HepG2 (cell line): Measurements from ENCODE around the gene MEG3. TPM values are rescaled to one million over a fixed set of nuclear protein-coding genes. Genes with fewer than 3 reads are reported as not detected.

Experiments
- EZH2 ChIP-seq: conservative IDR thresholded peaks from 2 replicates; pipeline ENCODE4 v1.6.1; 2012; ENCODE audit warnings: mild to moderate bottlenecking, low read depth, low read length, moderate library complexity
- KLF15 ChIP-seq: sonication (generic); formaldehyde crosslinking; IDR thresholded peaks from 2 replicates; pipeline ENCODE4 v1.8.1; 2023; ENCODE audit warnings: borderline replicate concordance, mild to moderate bottlenecking, inconsistent platforms, missing genetic modification reagents, mixed read lengths
- MED8 ChIP-seq: sonication (generic); formaldehyde crosslinking; IDR thresholded peaks from 2 replicates; pipeline ENCODE4 v1.8.1; 2023; ENCODE audit warnings: mild to moderate bottlenecking, missing genetic modification reagents; ENCODE audit not compliant: insufficient replicate concordance
- MLLT10 ChIP-seq: sonication (generic); formaldehyde crosslinking; IDR thresholded peaks from 2 replicates; pipeline ENCODE4 v1.4.0; 2020; ENCODE audit warnings: missing genetic modification reagents
- ONECUT2 ChIP-seq: sonication (generic); formaldehyde crosslinking; IDR thresholded peaks from 2 replicates; pipeline ENCODE4 v1.4.0; 2020; ENCODE audit warnings: missing genetic modification reagents
- POLR2A ChIP-seq, 2 experiments: IDR thresholded peaks; 2 replicates each; pipeline ENCODE4 v1.6.1; 2011; ENCODE audit warnings: low read depth in 2 of 2, low read length in 2 of 2, mild to moderate bottlenecking in 1 of 2, moderate library complexity in 1 of 2; ENCODE audit not compliant: insufficient read depth in 1 of 2
- RXRB ChIP-seq: IDR thresholded peaks from 2 replicates; pipeline ENCODE4 v1.6.1; 2016; ENCODE audit warnings: borderline replicate concordance, missing genetic modification reagents, missing compliant biosample characterization
- SALL2 ChIP-seq: sonication (generic); formaldehyde crosslinking; IDR thresholded peaks from 2 replicates; pipeline ENCODE4 v1.8.1; 2023; ENCODE audit warnings: mild to moderate bottlenecking, missing genetic modification reagents, inconsistent platforms
- SNAI1 ChIP-seq: sonication (generic); formaldehyde crosslinking; IDR thresholded peaks from 2 replicates; pipeline ENCODE4 v1.5.0; 2020; ENCODE audit warnings: mild to moderate bottlenecking, missing genetic modification reagents, borderline replicate concordance
- ZC3H4 ChIP-seq: sonication (generic); formaldehyde crosslinking; IDR thresholded peaks from 2 replicates; pipeline ENCODE4 v1.4.0; 2020; ENCODE audit warnings: missing genetic modification reagents, borderline replicate concordance
- ZNF432 ChIP-seq: sonication (generic); formaldehyde crosslinking; IDR thresholded peaks from 2 replicates; pipeline ENCODE4 v1.5.0; 2020; ENCODE audit warnings: missing genetic modification reagents, mild to moderate bottlenecking, borderline replicate concordance
- ZNF501 ChIP-seq: sonication (generic); formaldehyde crosslinking; IDR thresholded peaks from 2 replicates; pipeline ENCODE4 v1.5.1; 2020; ENCODE audit warnings: mild to moderate bottlenecking, moderate library complexity, missing genetic modification reagents
- ZNF598 ChIP-seq: sonication (generic); formaldehyde crosslinking; IDR thresholded peaks from 2 replicates; pipeline ENCODE4 v1.5.1; 2020; ENCODE audit warnings: mild to moderate bottlenecking, missing genetic modification reagents, borderline replicate concordance
- polyA plus RNA-seq, 8 experiments: library from polyadenylated mRNA; depleted of rRNA in 3 of 8; stranded (reverse) in 7 of 8; unstranded in 1 of 8; fragments of >200 nt; fragmentation: Illumina TruSeq in 4 of 8; extraction: Trizol in 4 of 8; gene quantifications; 2 replicates each; pipeline versions ENCODE4 v1.2.1 to v1.2.3, GENCODE V29; 2011 to 2016; ENCODE audit warnings: low read depth in 4 of 8, missing spikeins in 1 of 8, mixed read lengths in 1 of 8; ENCODE audit not compliant: insufficient read depth in 1 of 8
- total RNA-seq, 5 experiments: library from RNA; depleted of rRNA; stranded (reverse); fragments of >200 nt; fragmentation: Illumina TruSeq; extraction: Trizol; gene quantifications; 2 replicates each; pipeline ENCODE4 v1.2.3, GENCODE V29; 2016; ENCODE audit warnings: low read depth in 1 of 5
- TF ChIP-seq, protein P1 (sequence below): sonication (generic); formaldehyde crosslinking; IDR thresholded peaks from 2 replicates; pipeline ENCODE4 v1.5.1; 2020; ENCODE audit warnings: mild to moderate bottlenecking, missing genetic modification reagents, moderate library complexity
- TF ChIP-seq, protein P2 (sequence below): sonication (generic); formaldehyde crosslinking; IDR thresholded peaks from 2 replicates; pipeline ENCODE4 v1.5.0; 2020; ENCODE audit warnings: mild to moderate bottlenecking, missing genetic modification reagents, borderline replicate concordance
- TF ChIP-seq, protein P3 (sequence below): sonication (generic); formaldehyde crosslinking; IDR thresholded peaks from 2 replicates; pipeline ENCODE4 v1.4.0; 2020; ENCODE audit warnings: low read depth, missing genetic modification reagents
- TF ChIP-seq, protein P4 (sequence below): sonication (generic); formaldehyde crosslinking; IDR thresholded peaks from 2 replicates; pipeline ENCODE4 v1.9.0; 2022; ENCODE audit warnings: missing genetic modification reagents, mild to moderate bottlenecking, borderline replicate concordance

The MEG3 gene
- total and polyA plus RNA-seq, 2 of the 13 experiments (the other 11 are each of a cell fraction or from before 2014, with no cell fraction given), result 0.17 TPM; not detected in 1

DNA sequence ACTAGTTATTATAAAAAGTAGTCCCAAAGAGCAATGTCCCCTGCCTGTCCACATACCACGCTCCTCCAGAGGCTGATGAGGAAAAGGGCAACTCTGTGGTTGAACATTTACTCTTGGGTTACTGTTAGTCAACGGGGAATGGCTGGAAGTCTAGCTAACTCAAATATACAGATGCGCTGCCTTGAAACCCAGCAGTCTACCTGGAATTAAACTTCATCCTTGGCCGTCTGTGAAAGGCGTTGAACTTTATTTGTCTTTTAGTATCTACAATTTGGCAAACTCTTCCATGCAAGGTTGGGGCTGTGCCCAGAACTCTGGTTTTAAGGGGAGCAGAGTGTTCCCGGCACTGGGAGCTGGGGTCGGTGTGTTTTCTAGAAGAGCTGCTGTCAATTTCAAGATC, 3.9 kb upstream of the MEG3 start (continued):
- TF ChIP-seq, protein P1, sequence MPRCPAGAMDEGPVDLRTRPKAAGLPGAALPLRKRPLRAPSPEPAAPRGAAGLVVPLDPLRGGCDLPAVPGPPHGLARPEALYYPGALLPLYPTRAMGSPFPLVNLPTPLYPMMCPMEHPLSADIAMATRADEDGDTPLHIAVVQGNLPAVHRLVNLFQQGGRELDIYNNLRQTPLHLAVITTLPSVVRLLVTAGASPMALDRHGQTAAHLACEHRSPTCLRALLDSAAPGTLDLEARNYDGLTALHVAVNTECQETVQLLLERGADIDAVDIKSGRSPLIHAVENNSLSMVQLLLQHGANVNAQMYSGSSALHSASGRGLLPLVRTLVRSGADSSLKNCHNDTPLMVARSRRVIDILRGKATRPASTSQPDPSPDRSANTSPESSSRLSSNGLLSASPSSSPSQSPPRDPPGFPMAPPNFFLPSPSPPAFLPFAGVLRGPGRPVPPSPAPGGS (CRISPR knock-in tag), result no peak
- TF ChIP-seq EZH2 (no peak), ONECUT2 (CRISPR knock-in tag) (no peak), KLF15 (no peak), ZNF432 (CRISPR knock-in tag) (no peak), ZNF598 (CRISPR knock-in tag) (no peak), SALL2 (CRISPR knock-in tag) (no peak), SNAI1 (CRISPR knock-in tag) (no peak), RXRB (0 out of 2 replicates have a peak, but pooled peaks have one; percentile 20), MED8 (CRISPR knock-in tag) (no peak), ZNF501 (CRISPR knock-in tag) (peak; percentile 82), ZC3H4 (CRISPR knock-in tag) (no peak), POLR2A (IDR thresholded peaks at IDR 0.05; ENCODE audit: insufficient read depth in 1 of 2, low read depth in 2 of 2, low read length in 2 of 2) (peak in 1 of 2 experiments; percentile 53; a peak in 2 of 4 replicates), MLLT10 (CRISPR knock-in tag) (no peak)
- TF ChIP-seq, protein P2, sequence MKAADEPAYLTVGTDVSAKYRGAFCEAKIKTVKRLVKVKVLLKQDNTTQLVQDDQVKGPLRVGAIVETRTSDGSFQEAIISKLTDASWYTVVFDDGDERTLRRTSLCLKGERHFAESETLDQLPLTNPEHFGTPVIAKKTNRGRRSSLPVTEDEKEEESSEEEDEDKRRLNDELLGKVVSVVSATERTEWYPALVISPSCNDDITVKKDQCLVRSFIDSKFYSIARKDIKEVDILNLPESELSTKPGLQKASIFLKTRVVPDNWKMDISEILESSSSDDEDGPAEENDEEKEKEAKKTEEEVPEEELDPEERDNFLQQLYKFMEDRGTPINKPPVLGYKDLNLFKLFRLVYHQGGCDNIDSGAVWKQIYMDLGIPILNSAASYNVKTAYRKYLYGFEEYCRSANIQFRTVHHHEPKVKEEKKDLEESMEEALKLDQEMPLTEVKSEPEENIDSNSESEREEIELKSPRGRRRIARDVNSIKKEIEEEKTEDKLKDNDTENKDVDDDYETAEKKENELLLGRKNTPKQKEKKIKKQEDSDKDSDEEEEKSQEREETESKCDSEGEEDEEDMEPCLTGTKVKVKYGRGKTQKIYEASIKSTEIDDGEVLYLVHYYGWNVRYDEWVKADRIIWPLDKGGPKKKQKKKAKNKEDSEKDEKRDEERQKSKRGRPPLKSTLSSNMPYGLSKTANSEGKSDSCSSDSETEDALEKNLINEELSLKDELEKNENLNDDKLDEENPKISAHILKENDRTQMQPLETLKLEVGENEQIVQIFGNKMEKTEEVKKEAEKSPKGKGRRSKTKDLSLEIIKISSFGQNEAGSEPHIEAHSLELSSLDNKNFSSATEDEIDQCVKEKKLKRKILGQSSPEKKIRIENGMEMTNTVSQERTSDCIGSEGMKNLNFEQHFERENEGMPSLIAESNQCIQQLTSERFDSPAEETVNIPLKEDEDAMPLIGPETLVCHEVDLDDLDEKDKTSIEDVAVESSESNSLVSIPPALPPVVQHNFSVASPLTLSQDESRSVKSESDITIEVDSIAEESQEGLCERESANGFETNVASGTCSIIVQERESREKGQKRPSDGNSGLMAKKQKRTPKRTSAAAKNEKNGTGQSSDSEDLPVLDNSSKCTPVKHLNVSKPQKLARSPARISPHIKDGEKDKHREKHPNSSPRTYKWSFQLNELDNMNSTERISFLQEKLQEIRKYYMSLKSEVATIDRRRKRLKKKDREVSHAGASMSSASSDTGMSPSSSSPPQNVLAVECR (CRISPR knock-in tag), result 0 out of 2 replicates have a peak, but pooled peaks have one; percentile 11
- TF ChIP-seq, protein P3, sequence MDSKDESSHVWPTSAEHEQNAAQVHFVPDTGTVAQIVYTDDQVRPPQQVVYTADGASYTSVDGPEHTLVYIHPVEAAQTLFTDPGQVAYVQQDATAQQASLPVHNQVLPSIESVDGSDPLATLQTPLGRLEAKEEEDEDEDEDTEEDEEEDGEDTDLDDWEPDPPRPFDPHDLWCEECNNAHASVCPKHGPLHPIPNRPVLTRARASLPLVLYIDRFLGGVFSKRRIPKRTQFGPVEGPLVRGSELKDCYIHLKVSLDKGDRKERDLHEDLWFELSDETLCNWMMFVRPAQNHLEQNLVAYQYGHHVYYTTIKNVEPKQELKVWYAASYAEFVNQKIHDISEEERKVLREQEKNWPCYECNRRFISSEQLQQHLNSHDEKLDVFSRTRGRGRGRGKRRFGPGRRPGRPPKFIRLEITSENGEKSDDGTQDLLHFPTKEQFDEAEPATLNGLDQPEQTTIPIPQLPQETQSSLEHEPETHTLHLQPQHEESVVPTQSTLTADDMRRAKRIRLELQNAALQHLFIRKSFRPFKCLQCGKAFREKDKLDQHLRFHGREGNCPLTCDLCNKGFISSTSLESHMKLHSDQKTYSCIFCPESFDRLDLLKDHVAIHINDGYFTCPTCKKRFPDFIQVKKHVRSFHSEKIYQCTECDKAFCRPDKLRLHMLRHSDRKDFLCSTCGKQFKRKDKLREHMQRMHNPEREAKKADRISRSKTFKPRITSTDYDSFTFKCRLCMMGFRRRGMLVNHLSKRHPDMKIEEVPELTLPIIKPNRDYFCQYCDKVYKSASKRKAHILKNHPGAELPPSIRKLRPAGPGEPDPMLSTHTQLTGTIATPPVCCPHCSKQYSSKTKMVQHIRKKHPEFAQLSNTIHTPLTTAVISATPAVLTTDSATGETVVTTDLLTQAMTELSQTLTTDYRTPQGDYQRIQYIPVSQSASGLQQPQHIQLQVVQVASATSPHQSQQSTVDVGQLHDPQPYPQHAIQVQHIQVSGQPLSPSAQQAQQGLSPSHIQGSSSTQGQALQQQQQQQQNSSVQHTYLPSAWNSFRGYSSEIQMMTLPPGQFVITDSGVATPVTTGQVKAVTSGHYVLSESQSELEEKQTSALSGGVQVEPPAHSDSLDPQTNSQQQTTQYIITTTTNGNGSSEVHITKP (CRISPR knock-in tag), result 0 out of 2 replicates have a peak, but pooled peaks have one; percentile 27
- TF ChIP-seq, protein P4, sequence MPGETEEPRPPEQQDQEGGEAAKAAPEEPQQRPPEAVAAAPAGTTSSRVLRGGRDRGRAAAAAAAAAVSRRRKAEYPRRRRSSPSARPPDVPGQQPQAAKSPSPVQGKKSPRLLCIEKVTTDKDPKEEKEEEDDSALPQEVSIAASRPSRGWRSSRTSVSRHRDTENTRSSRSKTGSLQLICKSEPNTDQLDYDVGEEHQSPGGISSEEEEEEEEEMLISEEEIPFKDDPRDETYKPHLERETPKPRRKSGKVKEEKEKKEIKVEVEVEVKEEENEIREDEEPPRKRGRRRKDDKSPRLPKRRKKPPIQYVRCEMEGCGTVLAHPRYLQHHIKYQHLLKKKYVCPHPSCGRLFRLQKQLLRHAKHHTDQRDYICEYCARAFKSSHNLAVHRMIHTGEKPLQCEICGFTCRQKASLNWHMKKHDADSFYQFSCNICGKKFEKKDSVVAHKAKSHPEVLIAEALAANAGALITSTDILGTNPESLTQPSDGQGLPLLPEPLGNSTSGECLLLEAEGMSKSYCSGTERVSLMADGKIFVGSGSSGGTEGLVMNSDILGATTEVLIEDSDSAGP, result no peak
